H1 (cell line): ENCODE data around the gene HS3ST3B1. TPM values are rescaled to one million over a fixed set of nuclear protein-coding genes. Genes with fewer than 3 reads are reported as not detected.

Experiments used
- CTCF ChIA-PET: fragments of 300-600 bp; sonication (Branson Sonifier 250); formaldehyde crosslinking; loops from one replicate; lab custom pipeline; 2021; ENCODE audit not compliant: partially characterized antibody; lab: Charles Lee
- POLR2A ChIA-PET: fragments of 300-600 bp; sonication (Branson Sonifier 250); formaldehyde crosslinking; loops from one replicate; lab custom pipeline; 2021; ENCODE audit warnings: inconsistent platforms; ENCODE audit not compliant: partially characterized antibody; lab: Charles Lee
- DNase-seq, 2 experiments: peaks; one replicate each; pipeline versions ENCODE4 v3.0.0 to v3.0.0-alpha.2; 2010 to 2022; ENCODE audit warnings: low spot score in 2 of 2, low read depth in 1 of 2, mixed read lengths in 1 of 2
- FAIRE-seq: peaks from 2 replicates; lab custom pipeline; 2011; peaks lifted over from hg19 to GRCh38; lab: Jason Lieb, UNC
- H2AFZ ChIP-seq: 2 replicates; pipeline ENCODE4 v1.8.1; 2012; ENCODE audit warnings: low read length, inconsistent platforms
- H2AK5ac ChIP-seq: 2 replicates; pipeline ENCODE4 v1.6.1; 2013; ENCODE audit warnings: low read depth, low read length
- H2BK120ac ChIP-seq: replicated peaks from 2 replicates; pipeline ENCODE3; 2013; ENCODE audit warnings: low read depth, low read length, inconsistent platforms
- H2BK12ac ChIP-seq: 2 replicates; pipeline ENCODE4 v1.6.1; 2013; ENCODE audit warnings: low read depth, low read length
- H2BK15ac ChIP-seq: 2 replicates; pipeline ENCODE4 v1.6.1; 2013; ENCODE audit warnings: low read length
- H2BK20ac ChIP-seq: 2 replicates; pipeline ENCODE4 v1.6.1; 2013; ENCODE audit warnings: low read length
- H2BK5ac ChIP-seq: 2 replicates; pipeline ENCODE4 v1.6.1; 2013; ENCODE audit warnings: low read depth, low read length
- H3K14ac ChIP-seq: 2 replicates; pipeline ENCODE4 v1.6.1; 2013; ENCODE audit warnings: inconsistent platforms; ENCODE audit not compliant: insufficient read length
- H3K18ac ChIP-seq: 2 replicates; pipeline ENCODE4 v1.6.1; 2013; ENCODE audit warnings: low read length; ENCODE audit errors: extremely low read depth
- H3K23ac ChIP-seq: 2 replicates; pipeline ENCODE4 v1.6.1; 2013; ENCODE audit warnings: inconsistent platforms; ENCODE audit not compliant: insufficient read length
- H3K23me2 ChIP-seq: 2 replicates; pipeline ENCODE4 v1.6.1; 2013; ENCODE audit warnings: low read depth, low read length
- H3K27ac ChIP-seq: 2 replicates; pipeline ENCODE4 v1.6.1; 2011; ENCODE audit warnings: low read depth, low read length, inconsistent platforms
- H3K27me3 ChIP-seq, 4 experiments: replicated peaks in 1 of 4; 1 replicate in 1 of 4; 2 replicates in 3 of 4; pipeline versions ENCODE4 v1.6.1 to v1.8.1; 2011 to 2013; ENCODE audit warnings: low read length in 3 of 4, mild to moderate bottlenecking in 3 of 4, inconsistent platforms in 2 of 4, mixed read lengths in 2 of 4, moderate library complexity in 1 of 4; ENCODE audit not compliant: control insufficient read depth in 3 of 4, insufficient read depth in 3 of 4; ENCODE audit errors: extremely low read depth in 1 of 4
- H3K36me3 ChIP-seq, 4 experiments: 2 replicates each; pipeline versions ENCODE4 v1.6.1 to v1.8.1; 2011 to 2013; ENCODE audit warnings: mild to moderate bottlenecking in 4 of 4, low read length in 3 of 4, moderate library complexity in 2 of 4, control low read depth in 1 of 4, inconsistent platforms in 1 of 4; ENCODE audit not compliant: insufficient read depth in 4 of 4, control insufficient read depth in 2 of 4
- H3K4ac ChIP-seq: replicated peaks from 2 replicates; pipeline ENCODE3; 2013; ENCODE audit warnings: low read length, low read depth, mixed read lengths, inconsistent platforms; ENCODE audit not compliant: insufficient read length
- H3K4me1 ChIP-seq, 4 experiments: replicated peaks in 1 of 4; 1 replicate in 1 of 4; 2 replicates in 3 of 4; pipeline versions ENCODE4 v1.6.1 to v1.8.1; 2011 to 2013; ENCODE audit warnings: low read length in 3 of 4, inconsistent platforms in 2 of 4, mixed read lengths in 1 of 4; ENCODE audit not compliant: insufficient read depth in 4 of 4, control insufficient read depth in 3 of 4
- H3K4me2 ChIP-seq, 2 experiments: 2 replicates each; pipeline versions ENCODE4 v1.6.1 to v1.8.1; 2011 to 2013; ENCODE audit warnings: low read depth in 2 of 2, low read length in 2 of 2, control low read depth in 1 of 2, inconsistent platforms in 1 of 2, mild to moderate bottlenecking in 1 of 2; ENCODE audit not compliant: insufficient read depth in 1 of 2
- H3K4me3 ChIP-seq, 4 experiments: fragments of 200-600, 300-600 bp in 1 of 4; sonication (generic), shearing (Covaris generic), sonication (Bioruptor Twin) in 1 of 4; 2 replicates each; pipeline versions ENCODE4 v1.5.1 to v1.8.1; 2011 to 2016; ENCODE audit warnings: low read length in 4 of 4, low read depth in 3 of 4, control low read depth in 2 of 4, inconsistent platforms in 2 of 4, mild to moderate bottlenecking in 2 of 4, mixed read lengths in 1 of 4, moderate library complexity in 1 of 4; ENCODE audit not compliant: insufficient read depth in 2 of 4; ENCODE audit errors: extremely low read depth in 1 of 4
- H3K56ac ChIP-seq: replicated peaks from 2 replicates; pipeline ENCODE3; 2013; ENCODE audit warnings: low read depth, mild to moderate bottlenecking, mixed read lengths, low read length, inconsistent platforms; ENCODE audit not compliant: insufficient read length
- H3K79me1 ChIP-seq: 2 replicates; pipeline ENCODE4 v1.6.1; 2013; ENCODE audit warnings: low read depth, low read length, control low read depth
- H3K79me2 ChIP-seq, 2 experiments: 2 replicates each; pipeline versions ENCODE4 v1.6.1 to v1.8.1; 2012 to 2013; ENCODE audit warnings: low read length in 2 of 2, mild to moderate bottlenecking in 2 of 2, inconsistent platforms in 1 of 2; ENCODE audit not compliant: insufficient read depth in 2 of 2, control insufficient read depth in 1 of 2
- H3K9ac ChIP-seq, 4 experiments: replicated peaks in 1 of 4; 1 replicate in 1 of 4; 2 replicates in 3 of 4; pipeline versions ENCODE4 v1.6.1 to v1.8.1; 2011 to 2013; ENCODE audit warnings: low read depth in 3 of 4, low read length in 3 of 4, control low read depth in 2 of 4, mild to moderate bottlenecking in 2 of 4, moderate library complexity in 2 of 4, inconsistent platforms in 1 of 4; ENCODE audit errors: extremely low read depth in 1 of 4
- H3K9me3 ChIP-seq, 2 experiments: 2 replicates each; pipeline versions ENCODE4 v1.6.1 to v1.8.1; 2012 to 2013; ENCODE audit warnings: mild to moderate bottlenecking in 2 of 2, moderate library complexity in 2 of 2, control low read depth in 1 of 2, inconsistent platforms in 1 of 2, low read depth in 1 of 2, low read length in 1 of 2, mixed read lengths in 1 of 2; ENCODE audit not compliant: insufficient read depth in 2 of 2
- H4K20me1 ChIP-seq, 2 experiments: replicated peaks in 1 of 2; 2 replicates each; pipeline versions ENCODE3 to v1.8.1; 2011 to 2013; ENCODE audit warnings: inconsistent platforms in 2 of 2, low read length in 2 of 2, mild to moderate bottlenecking in 1 of 2; ENCODE audit not compliant: insufficient read depth in 2 of 2, control insufficient read depth in 1 of 2
- H4K5ac ChIP-seq: 2 replicates; pipeline ENCODE4 v1.6.1; 2013; ENCODE audit warnings: low read length, low read depth, mixed read lengths, inconsistent platforms; ENCODE audit not compliant: insufficient read length
- H4K8ac ChIP-seq: 2 replicates; pipeline ENCODE4 v1.8.0; 2013; ENCODE audit warnings: mild to moderate bottlenecking, moderate library complexity, low read length, inconsistent platforms; ENCODE audit not compliant: insufficient read depth; ENCODE audit errors: extremely low read depth
- H4K91ac ChIP-seq: replicated peaks from 2 replicates; pipeline ENCODE3; 2013; ENCODE audit warnings: low read length, mixed read lengths, inconsistent platforms; ENCODE audit not compliant: insufficient read length
- BCL11A ChIP-seq, 2 experiments: IDR thresholded peaks; one replicate each; pipeline ENCODE4 v1.6.1; 2011; ENCODE audit warnings: low read depth in 2 of 2, low read length in 2 of 2, mild to moderate bottlenecking in 2 of 2
- CBX5 ChIP-seq: fragments of 300-800, 300-1000 bp; sonication (generic); IDR thresholded peaks from 2 replicates; pipeline ENCODE4 v1.7.1; 2016; ENCODE audit warnings: antibody characterized with exemption, low read length, low read depth
- CHD2 ChIP-seq: IDR thresholded peaks from 2 replicates; pipeline ENCODE4 v1.6.1; 2012; ENCODE audit warnings: low read length, improper control_type of control experiment
- E2F6 ChIP-seq: IDR thresholded peaks from 2 replicates; pipeline ENCODE4 v1.6.1; 2012; ENCODE audit warnings: inconsistent platforms
- EP300 ChIP-seq, 2 experiments: IDR thresholded peaks; 1 replicate in 1 of 2; 2 replicates in 1 of 2; pipeline ENCODE4 v1.6.1; 2011 to 2012; ENCODE audit warnings: low read depth in 2 of 2, low read length in 2 of 2, mild to moderate bottlenecking in 2 of 2, borderline replicate concordance in 1 of 2, inconsistent platforms in 1 of 2, moderate library complexity in 1 of 2
- FOSL1 ChIP-seq: IDR thresholded peaks from 2 replicates; pipeline ENCODE4 v1.6.1; 2011; ENCODE audit warnings: mild to moderate bottlenecking, low read depth, low read length, moderate library complexity; ENCODE audit not compliant: insufficient read depth
- GABPA ChIP-seq: IDR thresholded peaks from 2 replicates; pipeline ENCODE4 v1.6.1; 2011; ENCODE audit warnings: mild to moderate bottlenecking, low read length, moderate library complexity, borderline replicate concordance; ENCODE audit not compliant: insufficient read depth
- KDM5A ChIP-seq: fragments of 200-600 bp; IDR thresholded peaks from 2 replicates; pipeline ENCODE4 v1.7.1; 2012; ENCODE audit warnings: mild to moderate bottlenecking, low read length, inconsistent platforms, mixed read lengths
- TAF1 ChIP-seq: IDR thresholded peaks from 2 replicates; pipeline ENCODE4 v1.6.1; 2011; ENCODE audit warnings: mild to moderate bottlenecking, low read depth, low read length
- ZNF274 ChIP-seq: IDR thresholded peaks from 2 replicates; pipeline ENCODE4 v1.7.0; 2012; ENCODE audit warnings: low read length, borderline replicate concordance; ENCODE audit errors: extremely low read depth
- WGBS, 2 experiments: shearing (Covaris generic) in 1 of 2; methylation state at CpG; one replicate each; pipeline versions ENCODE4 v1.1.6 to v1.1.7; 2013 to 2015; ENCODE audit warnings: low lambda C conversion rate in 2 of 2, mixed read lengths in 2 of 2, inconsistent platforms in 1 of 2, low coverage in 1 of 2, missing lambda C conversion rate in 1 of 2; ENCODE audit not compliant: insufficient replicate concordance in 2 of 2, insufficient coverage in 1 of 2, insufficient read length in 1 of 2; ENCODE audit errors: extremely low coverage in 1 of 2, missing lambda C conversion rate in 1 of 2; 5-methylcytosine and 5-hydroxymethylcytosine counted together
- polyA plus RNA-seq, 7 experiments: library from polyadenylated mRNA; depleted of rRNA in 3 of 7; stranded (reverse) in 5 of 7; unstranded in 2 of 7; fragments of >200 nt in 5 of 7; fragments of 200-250 nt in 2 of 7; gene quantifications; 1 replicate in 5 of 7; 2 replicates in 1 of 7; 4 replicates in 1 of 7; pipeline versions ENCODE4 v1.2.1 to v1.2.3, GENCODE V29; 2011 to 2013; ENCODE audit warnings: missing spikeins in 2 of 7, mixed read lengths in 2 of 7
- total RNA-seq: library from RNA; stranded (reverse); fragmentation: NEBNext Ultra II Directional; extraction: Animal tissue kit (Norgen Biotek cat#: 25700); gene quantifications from 2 replicates; pipeline ENCODE4 v1.2.1, GENCODE V29; 2021

HS3ST3B1 gene
- total and polyA plus RNA-seq, 2 of the 8 experiments (the other 6 are each of a cell fraction or from before 2014, with no cell fraction given): 4.7 to 14.4 TPM

- Histone ChIP-seq H4K8ac (no peak overlapping the region; the same call in 1 of the 2 replicates), H2AFZ (no peak overlapping the region), H2BK15ac (no peak overlapping the region), H2BK5ac (peak overlapping the region; percentile 45; the same call in 1 of the 2 replicates), H3K4ac (peak overlapping the region; percentile 42), H3K14ac (no peak overlapping the region), H3K79me2 (no peaks in the 10 kb centered on the region), H2AK5ac (0 out of 2 replicates have a peak overlapping the region, but pooled peaks have one; percentile 56), H3K27ac (no peak overlapping the region), H2BK12ac (peak overlapping the region; percentile 90; the same call in 1 of the 2 replicates), H4K91ac (peak overlapping the region; percentile 96), H3K18ac (peak overlapping the region; percentile 21; the same call in 1 of the 2 replicates), H3K56ac (no peak overlapping the region), H3K36me3 (no peaks in the 10 kb centered on the region; a peak in 1 of 8 replicates), H4K5ac (no peak overlapping the region), H3K79me1 (no peaks in the 10 kb centered on the region), H3K4me1 (peaks cover 0 to 19% (median 14%) of the 10 kb centered on the region in 4 experiments; a peak in 5 of 7 replicates), H3K9ac (no peak overlapping the region), H3K23ac (no peak overlapping the region), H3K23me2 (no peaks in the 10 kb centered on the region), H3K4me3 (no peak overlapping the region), H3K4me2 (no peak overlapping the region), H4K20me1 (no peaks in the 10 kb centered on the region), H2BK20ac (peak overlapping the region; percentile 82; the same call in 1 of the 2 replicates), H3K9me3 (0 out of 4 replicates have a peak, but pooled peaks cover 0 to 2% of the 10 kb centered on the region in 2 experiments), H3K27me3 (no peaks in the 10 kb centered on the region), H2BK120ac (no peak overlapping the region)
- FAIRE-seq (no peak), DNase-seq (no peak)
- 90% methylated on average over 5 of the region's 5 CpGs; no CpG with 5 or more reads in 1 of the 2 experiments for WGBS, 2 experiments
- ChIA-PET POLR2A (interaction anchor here (1.6 kb wide), 1 partner anchor 23 kb away, joined by 4 read pairs; no protein-coding TSS in a partner anchor), CTCF (interaction anchor here (1.7 kb wide), 1 partner anchor 53 kb away, joined by 3 read pairs; the partner anchor contains the start of gene HS3ST3B1)
- TF ChIP-seq CHD2: no peak
- TF ChIP-seq E2F6: no peak
- TF ChIP-seq KDM5A: no peak
- TF ChIP-seq TAF1: no peak
- no peak for TF ChIP-seq FOSL1
- TF ChIP-seq GABPA: no peak
- no peak for TF ChIP-seq BCL11A (IDR thresholded peaks at IDR 0.05; ENCODE audit: low read depth in 2 of 2, low read length in 2 of 2)
- no peak for TF ChIP-seq CBX5
- no peak for TF ChIP-seq ZNF274
- TF ChIP-seq EP300 (IDR thresholded peaks at IDR 0.05; ENCODE audit: borderline replicate concordance in 1 of 2, low read depth in 2 of 2, low read length in 2 of 2): no peak
Observed at GRCh38 chr17:14353861-14354474, 53.1 kb downstream of the HS3ST3B1 start.
